CD14-positive monocyte (primary cell): ENCODE results near the gene BCAR1. TPM values are rescaled to one million over a fixed set of nuclear protein-coding genes. Genes with fewer than 3 reads are reported as not detected.
A peak's percentile ranks its signal among the peaks of the same experiment; 100 is the strongest.

Experiments
- DNase-seq, 3 donors: peaks; one replicate each; pipeline ENCODE4 v3.0.0-alpha.2; 2011 to 2022
- H2AFZ ChIP-seq: 2 replicates; pipeline ENCODE4 v1.6.0; 2012; ENCODE audit warnings: mild to moderate bottlenecking, low read depth, low read length, inconsistent platforms; ENCODE audit not compliant: insufficient read depth, poor library complexity, severe bottlenecking
- H3K27ac ChIP-seq, 2 donors: 1 replicate in 1 of 2; 2 replicates in 1 of 2; pipeline ENCODE4 v1.5.1; 2012 to 2013; ENCODE audit warnings: low read length in 2 of 2, control low read depth in 1 of 2, inconsistent platforms in 1 of 2, low read depth in 1 of 2, mild to moderate bottlenecking in 1 of 2
- H3K27me3 ChIP-seq, 2 donors: one replicate each; pipeline versions ENCODE4 v1.6.0 to v1.6.1; 2011 to 2013; ENCODE audit warnings: low read length in 2 of 2; ENCODE audit not compliant: control insufficient read depth in 2 of 2, insufficient read depth in 2 of 2
- H3K36me3 ChIP-seq, 2 donors: replicated peaks in 1 of 2; 1 replicate in 1 of 2; 2 replicates in 1 of 2; pipeline versions ENCODE4 v1.5.1 to v1.6.1; 2012 to 2013; ENCODE audit warnings: low read length in 2 of 2, control low read depth in 1 of 2, inconsistent platforms in 1 of 2, mild to moderate bottlenecking in 1 of 2; ENCODE audit not compliant: insufficient read depth in 2 of 2, control insufficient read depth in 1 of 2
- H3K4me1 ChIP-seq, 2 donors: 1 replicate in 1 of 2; 2 replicates in 1 of 2; pipeline versions ENCODE4 v1.5.1 to v1.6.1; 2012 to 2013; ENCODE audit warnings: low read length in 2 of 2, control low read depth in 1 of 2, inconsistent platforms in 1 of 2, mild to moderate bottlenecking in 1 of 2, moderate library complexity in 1 of 2; ENCODE audit not compliant: insufficient read depth in 2 of 2, control insufficient read depth in 1 of 2
- H3K4me2 ChIP-seq: replicated peaks from 2 replicates; pipeline ENCODE3; 2012; ENCODE audit warnings: low read length, moderate library complexity, mild to moderate bottlenecking; ENCODE audit not compliant: poor library complexity, severe bottlenecking; ENCODE audit errors: extremely low read depth
- H3K4me3 ChIP-seq, 3 experiments: fragments of 200-600 bp in 1 of 3; sonication (generic) in 1 of 3; replicated peaks in 1 of 3; 1 replicate in 2 of 3; 2 replicates in 1 of 3; pipeline ENCODE4 v1.5.1; 2011 to 2013; ENCODE audit warnings: low read length in 3 of 3, mild to moderate bottlenecking in 3 of 3, control low read depth in 2 of 3, low read depth in 2 of 3, inconsistent platforms in 1 of 3, moderate library complexity in 1 of 3
- H3K79me2 ChIP-seq: 2 replicates; pipeline ENCODE4 v1.6.0; 2012; ENCODE audit warnings: mild to moderate bottlenecking, control low read depth, inconsistent platforms, low read length, moderate library complexity; ENCODE audit not compliant: insufficient read depth
- H3K9ac ChIP-seq: 2 replicates; pipeline ENCODE4 v1.6.0; 2017; ENCODE audit warnings: low read length, mild to moderate bottlenecking; ENCODE audit not compliant: insufficient read depth, poor library complexity, severe bottlenecking
- H3K9me3 ChIP-seq, 2 donors: replicated peaks in 1 of 2; 1 replicate in 1 of 2; 2 replicates in 1 of 2; pipeline versions ENCODE4 v1.5.1 to v1.6.1; 2012 to 2013; ENCODE audit warnings: low read length in 2 of 2, control low read depth in 1 of 2; ENCODE audit not compliant: control insufficient read depth in 1 of 2, insufficient read depth in 1 of 2
- H4K20me1 ChIP-seq: 2 replicates; pipeline ENCODE4 v1.6.0; 2012; ENCODE audit warnings: mild to moderate bottlenecking, low read length, control low read depth, moderate library complexity; ENCODE audit not compliant: insufficient read depth
- H3K27ac Mint-ChIP-seq, 7 donors: one replicate each; pipeline ENCODE4 v1.8.0; 2020; ENCODE audit warnings: mild to moderate bottlenecking in 7 of 7, mixed read lengths in 7 of 7, moderate library complexity in 6 of 7, inconsistent platforms in 2 of 7
- H3K27me3 Mint-ChIP-seq, 3 donors: one replicate each; pipeline ENCODE4 v1.8.0; 2021 to 2022; ENCODE audit warnings: low read depth in 3 of 3, mild to moderate bottlenecking in 3 of 3, mixed read lengths in 3 of 3, moderate library complexity in 3 of 3, inconsistent platforms in 1 of 3
- H3K36me3 Mint-ChIP-seq, 2 donors: one replicate each; pipeline ENCODE4 v1.8.0; 2020; ENCODE audit warnings: mixed read lengths in 2 of 2, inconsistent platforms in 1 of 2, mild to moderate bottlenecking in 1 of 2
- H3K4me1 Mint-ChIP-seq: one replicate; pipeline ENCODE4 v1.8.0; 2020; ENCODE audit warnings: mild to moderate bottlenecking, mixed read lengths
- H3K4me3 Mint-ChIP-seq, 2 donors: one replicate each; pipeline ENCODE4 v1.8.0; 2020; ENCODE audit warnings: mild to moderate bottlenecking in 2 of 2, mixed read lengths in 2 of 2, moderate library complexity in 1 of 2
- H3K9me3 Mint-ChIP-seq, 7 donors: one replicate each; pipeline ENCODE4 v1.8.0; 2020 to 2022; ENCODE audit warnings: mixed read lengths in 7 of 7, mild to moderate bottlenecking in 6 of 7, moderate library complexity in 6 of 7, inconsistent platforms in 2 of 7
- WGBS: methylation state at CpG from one replicate; pipeline ENCODE4 v1.1.5; 2013; ENCODE audit warnings: missing lambda C conversion rate; ENCODE audit not compliant: insufficient coverage; 5-methylcytosine and 5-hydroxymethylcytosine counted together
- intact Hi-C, 2 donors: fragments of 100-400 bp; cut with micrococcal nuclease; formaldehyde crosslinking; loops; one replicate each; pipeline versions ENCODE4 v1.15.0 to v1.15.1; 2023
- polyA plus RNA-seq, 3 donors: library from polyadenylated mRNA; depleted of rRNA in 1 of 3; unstranded in 2 of 3; stranded (reverse) in 1 of 3; fragments of 300-500 nt in 2 of 3; fragments of >200 nt in 1 of 3; fragmentation: Illumina TruSeq in 2 of 3; gene quantifications; 1 replicate in 2 of 3; 2 replicates in 1 of 3; pipeline ENCODE4 v1.2.3, GENCODE V29; 2012 to 2021
- TF ChIP-seq, protein P1 (sequence below): fragments of 200-600 bp; IDR thresholded peaks from one replicate; pipeline ENCODE4 v1.8.0; 2022; ENCODE audit warnings: antibody characterized with exemption, mild to moderate bottlenecking

BCAR1 gene
- polyA plus RNA-seq, 3 donors, result not detected

DNA sequence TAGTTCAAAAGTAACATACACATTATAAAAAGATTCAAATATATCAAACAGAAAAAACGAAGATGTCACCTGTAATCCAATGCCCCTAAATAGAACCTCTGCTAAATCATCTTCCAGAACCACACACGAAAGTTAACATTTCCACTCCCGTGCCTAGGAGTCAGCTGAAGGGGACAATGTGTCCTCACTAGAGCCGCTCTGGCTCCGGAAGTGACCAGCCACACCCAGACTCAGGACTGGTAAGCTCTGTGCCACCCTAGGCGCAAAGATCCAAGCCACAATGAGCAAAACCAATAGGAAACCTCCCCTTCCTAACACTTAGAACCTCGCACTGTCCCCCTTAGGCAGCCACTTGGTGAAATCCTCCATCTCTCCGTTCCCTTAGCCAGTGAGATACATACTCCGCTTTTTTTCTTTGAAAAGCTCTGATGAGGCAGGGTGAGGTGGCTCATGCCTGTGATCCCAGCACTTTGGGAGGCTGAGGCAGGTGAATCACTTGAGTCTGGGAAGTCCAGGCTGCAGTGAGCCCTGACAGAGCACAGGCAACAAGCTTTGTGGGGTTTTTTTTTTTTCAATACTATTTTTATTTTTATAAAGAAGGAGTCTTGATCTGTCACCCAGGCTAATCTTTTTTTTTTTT, 20.8 kb downstream of the BCAR1 start:
- no peaks in the 10 kb centered on the region for H3K36me3 Mint-ChIP-seq
- no peak overlapping the region for H3K4me3 ChIP-seq
- no peaks in the 10 kb centered on the region for H3K4me1 ChIP-seq
- H3K9ac ChIP-seq, result no peak overlapping the region
- H3K27ac ChIP-seq, result no peak overlapping the region
- no peak overlapping the region for H3K27ac Mint-ChIP-seq
- H3K9me3 Mint-ChIP-seq, result peaks cover 0 to 4% (median 2%) of the 10 kb centered on the region in 7 donors
- WGBS, result 86% methylated on average over 7 of the region's 9 CpGs
- peaks cover 53 to 96% (median 71%) of the 10 kb centered on the region in 3 donors for H3K27me3 Mint-ChIP-seq
- DNase-seq, result no peak
- no peak overlapping the region for H2AFZ ChIP-seq
- H4K20me1 ChIP-seq, result no peaks in the 10 kb centered on the region
- no peaks in the 10 kb centered on the region for H3K4me1 Mint-ChIP-seq
- no peak overlapping the region for H3K4me2 ChIP-seq
- TF ChIP-seq, protein P1, sequence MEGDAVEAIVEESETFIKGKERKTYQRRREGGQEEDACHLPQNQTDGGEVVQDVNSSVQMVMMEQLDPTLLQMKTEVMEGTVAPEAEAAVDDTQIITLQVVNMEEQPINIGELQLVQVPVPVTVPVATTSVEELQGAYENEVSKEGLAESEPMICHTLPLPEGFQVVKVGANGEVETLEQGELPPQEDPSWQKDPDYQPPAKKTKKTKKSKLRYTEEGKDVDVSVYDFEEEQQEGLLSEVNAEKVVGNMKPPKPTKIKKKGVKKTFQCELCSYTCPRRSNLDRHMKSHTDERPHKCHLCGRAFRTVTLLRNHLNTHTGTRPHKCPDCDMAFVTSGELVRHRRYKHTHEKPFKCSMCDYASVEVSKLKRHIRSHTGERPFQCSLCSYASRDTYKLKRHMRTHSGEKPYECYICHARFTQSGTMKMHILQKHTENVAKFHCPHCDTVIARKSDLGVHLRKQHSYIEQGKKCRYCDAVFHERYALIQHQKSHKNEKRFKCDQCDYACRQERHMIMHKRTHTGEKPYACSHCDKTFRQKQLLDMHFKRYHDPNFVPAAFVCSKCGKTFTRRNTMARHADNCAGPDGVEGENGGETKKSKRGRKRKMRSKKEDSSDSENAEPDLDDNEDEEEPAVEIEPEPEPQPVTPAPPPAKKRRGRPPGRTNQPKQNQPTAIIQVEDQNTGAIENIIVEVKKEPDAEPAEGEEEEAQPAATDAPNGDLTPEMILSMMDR, result no peak
- H3K4me3 Mint-ChIP-seq, result peak overlapping the region in 1 of 2 donors; percentile 53
- H3K27me3 ChIP-seq, result peaks cover 4 to 61% of the 10 kb centered on the region in 2 donors
- H3K9me3 ChIP-seq, result no peaks in the 10 kb centered on the region
- intact Hi-C loops, result loop anchor here in 1 of 2 donors (5.0 to 10.0 kb wide), 2 partner anchors 157 to 534 kb away; no protein-coding TSS in a partner anchor
- H3K36me3 ChIP-seq, result no peaks in the 10 kb centered on the region
- no peaks in the 10 kb centered on the region for H3K79me2 ChIP-seq

DNA sequence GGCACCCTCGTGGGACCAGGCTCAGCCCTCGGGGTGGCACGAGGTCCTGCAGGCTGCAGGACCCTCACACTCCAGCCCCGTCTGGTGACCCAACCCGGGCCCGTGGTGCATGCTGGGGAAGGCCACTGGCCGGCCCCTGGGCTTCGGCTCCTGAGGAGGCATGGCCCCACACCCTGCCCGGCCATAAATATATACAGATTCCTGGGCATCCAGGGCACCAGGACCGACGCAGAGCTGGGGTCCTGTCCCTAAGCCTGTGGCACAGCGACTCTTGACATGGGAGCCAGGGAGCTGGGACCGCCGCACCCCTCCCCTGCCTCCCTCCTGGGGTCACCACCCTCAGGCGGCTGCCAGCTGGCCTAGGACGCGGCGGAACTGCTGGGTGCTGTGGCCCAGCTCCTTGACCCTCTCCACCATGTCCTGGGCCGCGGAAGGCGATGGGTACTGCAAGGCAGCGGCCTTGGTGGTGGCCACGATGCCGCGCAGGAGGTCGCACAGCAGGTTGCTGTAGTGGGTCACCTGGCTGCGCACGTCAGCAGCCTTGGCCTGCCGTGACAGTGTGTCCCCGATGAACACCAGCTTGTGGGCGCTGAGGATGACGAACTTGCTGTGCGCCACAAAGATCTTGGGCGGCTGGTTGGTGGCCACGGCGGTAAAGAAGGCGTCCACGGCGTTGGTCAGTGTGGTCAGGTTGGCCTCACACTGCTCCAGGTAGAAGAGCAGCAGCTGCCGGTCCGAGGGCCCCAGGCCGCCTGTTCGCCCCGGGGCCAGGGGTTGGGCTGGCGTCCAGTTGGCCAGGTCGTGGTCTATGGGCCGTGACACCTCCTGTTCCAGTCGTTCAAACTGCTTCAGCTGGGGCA, 22.0 kb downstream of the BCAR1 start:
- H3K27me3 ChIP-seq, result peaks cover 4 to 50% of the 10 kb centered on the region in 2 donors

More for the DNA sequence above, 22.0 kb downstream of the BCAR1 start:
- Histone ChIP-seq H3K27ac (no peak overlapping the region), H3K36me3 (no peaks in the 10 kb centered on the region), H3K9ac (no peak overlapping the region), H3K9me3 (no peaks in the 10 kb centered on the region), H4K20me1 (no peaks in the 10 kb centered on the region), H3K4me2 (no peak overlapping the region), H3K4me3 (no peak overlapping the region), H3K4me1 (no peaks in the 10 kb centered on the region), H2AFZ (no peak overlapping the region), H3K79me2 (no peaks in the 10 kb centered on the region)
- TF ChIP-seq, protein P1, result no peak
- no peak for DNase-seq
- intact Hi-C loops, result loop anchor here in 1 of 2 donors (5.0 to 10.0 kb wide), 2 partner anchors 158 to 535 kb away; no protein-coding TSS in a partner anchor
- H3K4me1 Mint-ChIP-seq, result no peaks in the 10 kb centered on the region
- no peak overlapping the region for H3K27ac Mint-ChIP-seq
- peak overlapping the region in 1 of 2 donors; percentile 57 for H3K4me3 Mint-ChIP-seq
- 96% methylated on average over 48 of the region's 48 CpGs for WGBS
- H3K9me3 Mint-ChIP-seq, result peaks cover 0 to 5% (median 0%) of the 10 kb centered on the region in 7 donors
- no peaks in the 10 kb centered on the region for H3K36me3 Mint-ChIP-seq
- H3K27me3 Mint-ChIP-seq, result peaks cover 50 to 97% (median 72%) of the 10 kb centered on the region in 3 donors
